MCF 10A (cell line): Measurements from ENCODE around the gene SAC3D1. TPM values are rescaled to one million over a fixed set of nuclear protein-coding genes. Genes with fewer than 3 reads are reported as not detected.

Experiments used
- BruUV-seq: library from RNA; stranded (reverse); fragments of 400-500 nt; replicated peaks from 2 replicates; lab custom pipeline; 2021; lab: Mats Ljungman, UMichigan
- CTCF ChIA-PET: fragments of 300-600 bp; sonication (Branson Sonifier 250); formaldehyde crosslinking; extraction: SDS; loops from one replicate; lab custom pipeline; 2021; ENCODE audit warnings: antibody characterized with exemption, inconsistent platforms; lab: Yijun Ruan, JAX
- POLR2A ChIA-PET: fragments of 300-600, 350-650 bp; sonication (Branson Sonifier 250); formaldehyde crosslinking; extraction: SDS; loops from one replicate; lab custom pipeline; 2020; ENCODE audit warnings: antibody characterized with exemption, inconsistent platforms; lab: Yijun Ruan, JAX
- DNase-seq: peaks from one replicate; pipeline ENCODE4 v3.0.0-alpha.2; 2018; ENCODE audit not compliant: unreplicated experiment
- H3K27ac Mint-ChIP-seq: one replicate; pipeline ENCODE4 v1.8.0; 2022; ENCODE audit warnings: mild to moderate bottlenecking, low read depth, mixed read lengths; ENCODE audit not compliant: unreplicated experiment
- H3K27me3 Mint-ChIP-seq: one replicate; pipeline ENCODE4 v1.8.0; 2022; ENCODE audit warnings: mixed read lengths; ENCODE audit not compliant: insufficient read depth, unreplicated experiment
- H3K36me3 Mint-ChIP-seq: one replicate; pipeline ENCODE4 v1.8.0; 2022; ENCODE audit warnings: mild to moderate bottlenecking, moderate library complexity, mixed read lengths; ENCODE audit not compliant: insufficient read depth, unreplicated experiment
- H3K4me1 Mint-ChIP-seq: one replicate; pipeline ENCODE4 v1.8.0; 2022; ENCODE audit warnings: mixed read lengths; ENCODE audit not compliant: insufficient read depth, unreplicated experiment
- H3K4me3 Mint-ChIP-seq: one replicate; pipeline ENCODE4 v1.8.0; 2022; ENCODE audit warnings: mild to moderate bottlenecking, moderate library complexity, mixed read lengths; ENCODE audit not compliant: unreplicated experiment
- H3K9me3 Mint-ChIP-seq: one replicate; pipeline ENCODE4 v1.8.0; 2022; ENCODE audit warnings: mixed read lengths; ENCODE audit not compliant: unreplicated experiment
- CTCF ChIP-seq: fragments of 200-600 bp; IDR thresholded peaks from one replicate; pipeline ENCODE4 v1.8.0; 2022; ENCODE audit warnings: antibody characterized with exemption, mild to moderate bottlenecking; ENCODE audit not compliant: unreplicated experiment
- intact Hi-C: fragments of 100-400 bp; cut with micrococcal nuclease; formaldehyde crosslinking; loops from 2 replicates; pipeline ENCODE4 v1.14.1; 2022
- total RNA-seq: library from RNA; stranded (reverse); gene quantifications from 2 replicates; pipeline ENCODE4 v1.2.3, GENCODE V29; 2022

The SAC3D1 gene
- total RNA-seq, 1 experiment from 2014 or later: 14.0 TPM

GRCh38 chr11:65086809-65087208 is 45.8 kb downstream of the SAC3D1 start:
- no peak for TF ChIP-seq CTCF
- BruUV-seq: no TSS peak
- intact Hi-C loops: no loop called here
- Mint-ChIP-seq H3K27ac (no peak overlapping the region), H3K9me3 (no peaks in the 10 kb centered on the region), H3K4me3 (peak overlapping the region; percentile 21), H3K36me3 (peaks cover 36% of the 10 kb centered on the region), H3K4me1 (peaks cover 16% of the 10 kb centered on the region), H3K27me3 (no peaks in the 10 kb centered on the region)
- ChIA-PET POLR2A (interaction anchor here (2.4 kb wide), 1 partner anchor 9 kb away, joined by 28 read pairs; the partner anchor contains the start of gene VPS51), CTCF (interaction anchor here (0.6 to 2.1 kb wide), 2 partner anchors 8 to 24 kb away, joined by 3 to 8 read pairs; no protein-coding TSS in a partner anchor)
- no peak for DNase-seq

DNA sequence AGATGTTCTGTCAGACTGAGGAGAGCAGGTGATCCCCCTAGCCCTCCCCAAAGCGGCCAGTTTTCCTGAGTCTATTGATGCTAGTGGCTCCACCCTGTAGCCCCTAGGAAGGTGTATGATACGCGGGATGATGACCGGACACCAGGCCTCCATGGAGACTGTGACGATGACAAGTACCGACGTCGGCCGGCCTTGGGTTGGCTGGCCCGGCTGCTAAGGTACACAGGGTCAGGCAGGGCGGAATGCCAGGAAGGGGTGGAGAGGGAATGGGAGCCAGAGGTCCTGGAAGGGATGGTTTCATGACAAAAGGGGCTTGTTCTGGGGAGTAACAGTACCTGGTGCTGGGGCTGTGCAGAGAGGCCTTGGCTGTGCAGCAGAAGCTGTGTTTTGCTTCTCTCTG is 46.2 kb downstream of the SAC3D1 start:
- H3K27me3 Mint-ChIP-seq: no peaks in the 10 kb centered on the region
- H3K36me3 Mint-ChIP-seq: peaks cover 36% of the 10 kb centered on the region
- ChIA-PET POLR2A (no interaction called here), CTCF (no interaction called here)
- H3K4me3 Mint-ChIP-seq: no peak overlapping the region
- no TSS peak for BruUV-seq
- H3K9me3 Mint-ChIP-seq: no peaks in the 10 kb centered on the region
- TF ChIP-seq CTCF: no peak
- intact Hi-C loops: no loop called here
- no peak for DNase-seq
- no peak overlapping the region for H3K27ac Mint-ChIP-seq
- peaks cover 16% of the 10 kb centered on the region for H3K4me1 Mint-ChIP-seq

- Mint-ChIP-seq H3K4me1 (peaks cover 12% of the 10 kb centered on the region), H3K27me3 (no peaks in the 10 kb centered on the region), H3K27ac (no peak overlapping the region), H3K36me3 (peaks cover 36% of the 10 kb centered on the region), H3K4me3 (no peak overlapping the region), H3K9me3 (no peaks in the 10 kb centered on the region)
- no TSS peak for BruUV-seq
- intact Hi-C loops: no loop called here
- DNase-seq: no peak
- ChIA-PET POLR2A (interaction anchor here (1.0 kb wide), 1 partner anchor 29 kb away, joined by 4 read pairs; the partner anchor contains the start of gene ZNHIT2), CTCF (no interaction called here)
- TF ChIP-seq CTCF: no peak
Measured at GRCh38 chr11:65087827-65088226, 46.8 kb downstream of the SAC3D1 start.

DNA sequence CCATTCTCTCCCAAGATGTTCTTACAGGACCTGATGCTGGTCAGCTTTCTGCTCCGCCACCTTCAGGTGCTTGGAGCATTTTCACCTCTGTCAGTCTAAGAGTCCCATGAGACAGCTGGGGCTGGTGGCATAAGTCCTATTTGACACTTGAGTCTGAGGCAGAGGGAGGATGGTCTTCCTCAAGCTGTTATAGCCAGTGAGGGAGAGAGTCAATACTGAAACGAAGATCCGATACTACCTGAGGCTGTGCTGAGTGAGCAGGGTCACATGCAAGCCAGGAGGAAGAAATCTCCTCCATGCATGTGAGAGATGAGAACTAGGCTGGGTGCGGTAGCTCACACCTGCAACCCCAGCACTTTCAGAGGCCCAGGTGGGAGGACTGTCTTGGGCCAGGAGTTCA is 48.6 kb downstream of the SAC3D1 start:
- H3K27ac Mint-ChIP-seq: no peak overlapping the region
- ChIA-PET CTCF (interaction anchor here (0.5 to 0.9 kb wide), 2 partner anchors 75 to 202 kb away, joined by 4 to 5 read pairs; partner anchors contain the start of gene ARL2), POLR2A (interaction anchor here (1.3 kb wide), 1 partner anchor 45 kb away, joined by 3 read pairs; no protein-coding TSS in a partner anchor)
- peak overlapping the region; percentile 19 for H3K4me3 Mint-ChIP-seq
- H3K36me3 Mint-ChIP-seq: peaks cover 33% of the 10 kb centered on the region
- no peaks in the 10 kb centered on the region for H3K9me3 Mint-ChIP-seq
- BruUV-seq: no TSS peak
- no peak for TF ChIP-seq CTCF
- peaks cover 6% of the 10 kb centered on the region for H3K4me1 Mint-ChIP-seq
- no peaks in the 10 kb centered on the region for H3K27me3 Mint-ChIP-seq
- DNase-seq: no peak
- intact Hi-C loops: no loop called here
